H4 (cell line): ENCODE measurements around the gene PIK3R3. TPM values are rescaled to one million over a fixed set of nuclear protein-coding genes. Genes with fewer than 3 reads are reported as not detected.
"Not testable (repeated sequence)": the region's sequence is repeated elsewhere in the genome, so short reads cannot be mapped to it uniquely, and the experiment has no call there.

Experiments used
- DNase-seq: peaks from one replicate; pipeline ENCODE4 v3.0.0-alpha.2; 2015; ENCODE audit warnings: low spot score
- total RNA-seq: library from RNA; depleted of rRNA; stranded (reverse); fragments of >200 nt; shearing (Covaris generic); gene quantifications from 2 replicates; pipeline ENCODE4 v1.2.3, GENCODE V29; 2014

PIK3R3 gene
- total RNA-seq, 1 experiment from 2014 or later = 14.9 TPM

GRCh38 chr1:46102769-46103476, 29.5 kb downstream of the PIK3R3 start:
- no peak for DNase-seq

GRCh38 chr1:46099215-46099614, 33.2 kb downstream of the PIK3R3 start:
- DNase-seq = no peak

GRCh38 chr1:46098027-46098712, 34.3 kb downstream of the PIK3R3 start:
- DNase-seq = no peak

- no peak for DNase-seq
Observed at GRCh38 chr1:46097149-46097472, 35.3 kb downstream of the PIK3R3 start.

- no peak for DNase-seq
Observed at GRCh38 chr1:46096269-46097148, 35.9 kb downstream of the PIK3R3 start.

- DNase-seq = not testable (repeated sequence)
Observed at GRCh38 chr1:46095110-46095509, 37.3 kb downstream of the PIK3R3 start.

- no peak for DNase-seq
Observed at GRCh38 chr1:46094471-46095005, 37.9 kb downstream of the PIK3R3 start.

GRCh38 chr1:46093832-46094231, 38.6 kb downstream of the PIK3R3 start:
- DNase-seq = not testable (repeated sequence)

- no peak for DNase-seq
Observed at GRCh38 chr1:46087891-46088290, 44.5 kb downstream of the PIK3R3 start.

- no peak for DNase-seq
Observed at GRCh38 chr1:46086576-46086975, 45.9 kb downstream of the PIK3R3 start.

GRCh38 chr1:46084553-46085451, 47.6 kb downstream of the PIK3R3 start:
- no peak for DNase-seq

- DNase-seq = no peak
Observed at GRCh38 chr1:46083579-46083978, 48.9 kb downstream of the PIK3R3 start.

- DNase-seq = no peak
Observed at GRCh38 chr1:46081619-46082018, 50.8 kb downstream of the PIK3R3 start.

- DNase-seq = no peak
Observed at GRCh38 chr1:46081206-46081605, 51.2 kb downstream of the PIK3R3 start.

GRCh38 chr1:46080257-46080656, 52.2 kb downstream of the PIK3R3 start:
- no peak for DNase-seq

GRCh38 chr1:46077644-46078043, 54.8 kb downstream of the PIK3R3 start:
- DNase-seq = no peak

- no peak for DNase-seq
Observed at GRCh38 chr1:46076343-46076742, 56.1 kb downstream of the PIK3R3 start.

- no peak for DNase-seq
Observed at GRCh38 chr1:46072975-46073374, 59.5 kb downstream of the PIK3R3 start.

GRCh38 chr1:46070164-46070814, 62.1 kb downstream of the PIK3R3 start:
- DNase-seq = no peak

GRCh38 chr1:46068525-46068924, 63.9 kb downstream of the PIK3R3 start:
- DNase-seq = no peak

- DNase-seq = no peak
Observed at GRCh38 chr1:46067652-46068051, 64.8 kb downstream of the PIK3R3 start.
